ENCODE results near the gene LRMDA. TPM values are rescaled to one million over a fixed set of nuclear protein-coding genes. Genes with fewer than 3 reads are reported as not detected.

The LRMDA gene
- total RNA-seq, 1 experiment from 2014 or later: 4.8 TPM

- Histone ChIP-seq H2AFZ (ENCODE audit: low read depth, low read length, poor library complexity, severe bottlenecking) (no peak overlapping the region), H3K36me3 (ENCODE audit: control insufficient read depth in 1 of 2, insufficient read depth in 2 of 2, low read length in 2 of 2) (no peaks in the 10 kb centered on the region), H3K4me2 (ENCODE audit: low read length) (no peak overlapping the region), H3K9me3 (ENCODE audit: control insufficient read depth in 1 of 2, insufficient read depth in 1 of 2, low read depth in 1 of 2, low read length in 2 of 2) (no peaks in the 10 kb centered on the region), H4K20me1 (ENCODE audit: insufficient read depth) (no peaks in the 10 kb centered on the region), H3K9ac (ENCODE audit: low read length) (no peak overlapping the region), H3K27ac (ENCODE audit: low read depth, low read length) (no peak overlapping the region), H3K27me3 (ENCODE audit: insufficient read depth, low read length) (no peaks in the 10 kb centered on the region), H3K79me2 (ENCODE audit: insufficient read depth, low read length) (no peaks in the 10 kb centered on the region), H3K4me3 (replicated peaks in 1 of 2; ENCODE audit: low read depth in 1 of 2, low read length in 2 of 2) (no peak overlapping the region), H3K9me2 (ENCODE audit: insufficient read depth) (no peaks in the 10 kb centered on the region), H3K4me1 (ENCODE audit: control insufficient read depth in 1 of 2, insufficient read depth in 2 of 2, low read length in 2 of 2) (no peaks in the 10 kb centered on the region)
- RAD21 ChIA-PET (ENCODE audit: low non-redundant PET in 1 of 2, low total read pairs in 2 of 2, uncharacterized antibody in 2 of 2, unreplicated experiment in 2 of 2): no interaction called here
- CTCF ChIA-PET: no interaction called here
- POLR2A ChIA-PET: no interaction called here
- DNase-seq (ENCODE audit: low read depth, low spot score) (no peak), ATAC-seq (no peak)
- BruUV-seq (replicated peaks): no TSS peak
- intact Hi-C loops (cut with micrococcal nuclease): no loop called here
- TF ChIP-seq EZH2phosphoT487 (IDR thresholded peaks at IDR 0.05; ENCODE audit: borderline replicate concordance) (no peak), RAD21 (IDR thresholded peaks at IDR 0.05; ENCODE audit: low read depth) (no peak), CBX3 (IDR thresholded peaks at IDR 0.05; ENCODE audit: low read depth) (no peak), POLR2AphosphoS5 (IDR thresholded peaks at IDR 0.05; ENCODE audit: low read depth, low read length) (no peak), TCF7L2 (IDR thresholded peaks at IDR 0.05; ENCODE audit: borderline replicate concordance, extremely low read depth, insufficient read depth, insufficient read length) (no peak), ZNF274 (IDR thresholded peaks at IDR 0.05; ENCODE audit: low read depth, low read length) (no peak)
These were observed 680.8 kb downstream of the LRMDA start for GRCh38 chr10:76111986-76112825.

GRCh38 chr10:76112826-76113150, 681.4 kb downstream of the LRMDA start:
- H3K36me3 ChIP-seq (ENCODE audit: control insufficient read depth in 1 of 2, insufficient read depth in 2 of 2, low read length in 2 of 2): no peaks in the 10 kb centered on the region
- ChIA-PET RAD21 (ENCODE audit: low non-redundant PET in 1 of 2, low total read pairs in 2 of 2, uncharacterized antibody in 2 of 2, unreplicated experiment in 2 of 2) (no interaction called here), POLR2A (no interaction called here), CTCF (no interaction called here)
- H3K4me1 ChIP-seq (ENCODE audit: control insufficient read depth in 1 of 2, insufficient read depth in 2 of 2, low read length in 2 of 2): no peaks in the 10 kb centered on the region
- DNase-seq (ENCODE audit: low read depth, low spot score): no peak
- no peak overlapping the region for H3K4me2 ChIP-seq (ENCODE audit: low read length)
- H3K9me3 ChIP-seq (ENCODE audit: control insufficient read depth in 1 of 2, insufficient read depth in 1 of 2, low read depth in 1 of 2, low read length in 2 of 2): no peaks in the 10 kb centered on the region
- H3K4me3 ChIP-seq (replicated peaks in 1 of 2; ENCODE audit: low read depth in 1 of 2, low read length in 2 of 2): no peak overlapping the region
- intact Hi-C loops (cut with micrococcal nuclease): no loop called here
- BruUV-seq (replicated peaks): no TSS peak
- H3K27me3 ChIP-seq (ENCODE audit: insufficient read depth, low read length): no peaks in the 10 kb centered on the region
- H3K9ac ChIP-seq (ENCODE audit: low read length): no peak overlapping the region
- no peak overlapping the region for H2AFZ ChIP-seq (ENCODE audit: low read depth, low read length, poor library complexity, severe bottlenecking)
- H3K9me2 ChIP-seq (ENCODE audit: insufficient read depth): no peaks in the 10 kb centered on the region
- ATAC-seq: no peak
- no peak for TF ChIP-seq SIN3A (IDR thresholded peaks at IDR 0.05; ENCODE audit: low read depth)
- TF ChIP-seq CEBPB (IDR thresholded peaks at IDR 0.05; ENCODE audit: low read depth): no peak
- no peak for TF ChIP-seq POLR2AphosphoS5 (IDR thresholded peaks at IDR 0.05; ENCODE audit: low read depth, low read length)
- TF ChIP-seq EZH2 (IDR thresholded peaks at IDR 0.05): no peak
- TF ChIP-seq ZNF274 (IDR thresholded peaks at IDR 0.05; ENCODE audit: low read depth, low read length): no peak
- no peak for TF ChIP-seq MAX (IDR thresholded peaks at IDR 0.05)
- no peak for TF ChIP-seq YY1 (IDR thresholded peaks at IDR 0.05; ENCODE audit: extremely low read depth, insufficient replicate concordance, low read depth, low read length)
- no peak for TF ChIP-seq ELF1 (IDR thresholded peaks at IDR 0.05; ENCODE audit: borderline replicate concordance, low read depth)
- no peak for TF ChIP-seq SP1 (IDR thresholded peaks at IDR 0.05; ENCODE audit: low read depth)
- TF ChIP-seq EZH2phosphoT487 (IDR thresholded peaks at IDR 0.05; ENCODE audit: borderline replicate concordance): no peak
- no peak for TF ChIP-seq ATF3 (IDR thresholded peaks at IDR 0.05)
- TF ChIP-seq RAD21 (IDR thresholded peaks at IDR 0.05; ENCODE audit: low read depth): no peak
- no peak for TF ChIP-seq SRF (IDR thresholded peaks at IDR 0.05; ENCODE audit: low read depth)
- H3K79me2 ChIP-seq (ENCODE audit: insufficient read depth, low read length): no peaks in the 10 kb centered on the region
- no peak overlapping the region for H3K27ac ChIP-seq (ENCODE audit: low read depth, low read length)
- no peaks in the 10 kb centered on the region for H4K20me1 ChIP-seq (ENCODE audit: insufficient read depth)

Data from HCT116 (cell line).